ENCODE results near the gene SDC3. TPM values are rescaled to one million over a fixed set of nuclear protein-coding genes. Genes with fewer than 3 reads are reported as not detected.
A peak's percentile ranks its signal among the peaks of the same experiment; 100 is the strongest.

Gene SDC3
- total and polyA plus RNA-seq, 7 donors: 2.4 to 91.1 (median 29.9) TPM

GRCh38 chr1:30890502-30891226, 17.9 kb downstream of the SDC3 start:
- Histone ChIP-seq H3K36me3 (no peaks in the 10 kb centered on the region), H3K27me3 (no peaks in the 10 kb centered on the region), H3K27ac (peak overlapping the region; percentile 92 to 95 (median 94)), H3K4me3 (no peak overlapping the region), H3K9me3 (no peaks in the 10 kb centered on the region), H3K4me1 (peaks cover 0 to 100% (median 92%) of the 10 kb centered on the region in 4 donors)
- intact Hi-C loops (cut with DNase I): no loop called here
- DNase-seq: no peak
- 63 to 71% methylated on average over 10 of the region's 10 CpGs for WGBS, 2 donors
- TF ChIP-seq EP300 (IDR thresholded peaks at IDR 0.05) (no peak), POLR2A (IDR thresholded peaks at IDR 0.05) (no peak), CTCF (IDR thresholded peaks at IDR 0.05) (no peak), POLR2AphosphoS5 (IDR thresholded peaks at IDR 0.05) (no peak)

GRCh38 chr1:30889511-30889910, 19.0 kb downstream of the SDC3 start:
- Histone ChIP-seq H3K36me3 (no peaks in the 10 kb centered on the region), H3K4me3 (no peak overlapping the region), H3K4me1 (peaks cover 0 to 100% (median 89%) of the 10 kb centered on the region in 4 donors), H3K27ac (peak overlapping the region; percentile 92 to 95 (median 94)), H3K27me3 (no peaks in the 10 kb centered on the region), H3K9me3 (no peaks in the 10 kb centered on the region)
- no peak for TF ChIP-seq EP300 (IDR thresholded peaks at IDR 0.05)
- no peak for TF ChIP-seq CTCF (IDR thresholded peaks at IDR 0.05)
- no peak for TF ChIP-seq POLR2A (IDR thresholded peaks at IDR 0.05)
- no peak for TF ChIP-seq POLR2AphosphoS5 (IDR thresholded peaks at IDR 0.05)
- 91 to 93% methylated on average over 5 of the region's 5 CpGs for WGBS, 2 donors
- DNase-seq: no peak
- intact Hi-C loops (cut with DNase I): no loop called here

GRCh38 chr1:30888975-30889374, 19.6 kb downstream of the SDC3 start:
- Histone ChIP-seq H3K36me3 (no peaks in the 10 kb centered on the region), H3K27ac (peak overlapping the region; percentile 92 to 95 (median 94)), H3K4me1 (peaks cover 0 to 100% (median 92%) of the 10 kb centered on the region in 4 donors), H3K27me3 (no peaks in the 10 kb centered on the region), H3K9me3 (no peaks in the 10 kb centered on the region), H3K4me3 (no peak overlapping the region)
- DNase-seq: no peak
- WGBS, 2 donors: 80 to 85% methylated on average over 3 of the region's 3 CpGs
- intact Hi-C loops (cut with DNase I): no loop called here
- TF ChIP-seq POLR2AphosphoS5 (IDR thresholded peaks at IDR 0.05) (no peak), EP300 (IDR thresholded peaks at IDR 0.05) (no peak), CTCF (IDR thresholded peaks at IDR 0.05) (no peak), POLR2A (IDR thresholded peaks at IDR 0.05) (no peak)

GRCh38 chr1:30888391-30888790, 20.2 kb downstream of the SDC3 start:
- no peaks in the 10 kb centered on the region for H3K36me3 ChIP-seq
- 33 to 36% methylated on average over 8 of the region's 8 CpGs for WGBS, 2 donors
- H3K4me3 ChIP-seq: no peak overlapping the region
- H3K27ac ChIP-seq: peak overlapping the region; percentile 92 to 95 (median 94)
- intact Hi-C loops (cut with DNase I): no loop called here
- DNase-seq: peak; percentile 96
- peaks cover 0 to 100% (median 92%) of the 10 kb centered on the region in 4 donors for H3K4me1 ChIP-seq
- H3K27me3 ChIP-seq: no peaks in the 10 kb centered on the region
- H3K9me3 ChIP-seq: no peaks in the 10 kb centered on the region
- peak in 1 of 2 donors; percentile 19 for TF ChIP-seq POLR2A (IDR thresholded peaks at IDR 0.05)
- peak; percentile 61 to 92 (median 80) for TF ChIP-seq POLR2AphosphoS5 (IDR thresholded peaks at IDR 0.05)
- no peak for TF ChIP-seq EP300 (IDR thresholded peaks at IDR 0.05)

- no peak for DNase-seq
- no peaks in the 10 kb centered on the region for H3K27me3 ChIP-seq
- H3K4me3 ChIP-seq: no peak overlapping the region
- H3K27ac ChIP-seq: peak overlapping the region; percentile 92 to 95 (median 94)
- TF ChIP-seq EP300 (IDR thresholded peaks at IDR 0.05) (no peak), CTCF (IDR thresholded peaks at IDR 0.05) (no peak), POLR2AphosphoS5 (IDR thresholded peaks at IDR 0.05) (no peak), POLR2A (IDR thresholded peaks at IDR 0.05) (no peak)
- H3K9me3 ChIP-seq: no peaks in the 10 kb centered on the region
- intact Hi-C loops (cut with DNase I): no loop called here
- no peaks in the 10 kb centered on the region for H3K36me3 ChIP-seq
- peaks cover 0 to 100% (median 92%) of the 10 kb centered on the region in 4 donors for H3K4me1 ChIP-seq
- 73 to 85% methylated on average over 10 of the region's 10 CpGs for WGBS, 2 donors
Measured at GRCh38 chr1:30887485-30888315, 20.9 kb downstream of the SDC3 start.

Measured in sigmoid colon (tissue), 7 donors.